HepG2 (cell line): ENCODE measurements around the gene C14orf93. TPM values are rescaled to one million over a fixed set of nuclear protein-coding genes. Genes with fewer than 3 reads are reported as not detected.
A peak's percentile ranks its signal among the peaks of the same experiment; 100 is the strongest.

Experiments used
- AKAP8 ChIP-seq: sonication (generic); formaldehyde crosslinking; IDR thresholded peaks from 2 replicates; pipeline ENCODE4 v1.5.1; 2020; ENCODE audit warnings: mild to moderate bottlenecking, missing genetic modification reagents
- ARID2 ChIP-seq: sonication (generic); formaldehyde crosslinking; IDR thresholded peaks from 2 replicates; pipeline ENCODE4 v1.8.1; 2022; ENCODE audit warnings: mild to moderate bottlenecking, missing genetic modification reagents, borderline replicate concordance
- ATF7-NPFF ChIP-seq: sonication (generic); formaldehyde crosslinking; IDR thresholded peaks from 2 replicates; pipeline ENCODE4 v1.8.1; 2023; ENCODE audit warnings: mild to moderate bottlenecking, low read depth, missing genetic modification reagents, moderate library complexity
- BRCA1 ChIP-seq: sonication (generic); formaldehyde crosslinking; IDR thresholded peaks from 2 replicates; pipeline ENCODE4 v1.4.0; 2020; ENCODE audit warnings: missing genetic modification reagents
- ELF1 ChIP-seq: sonication (generic); formaldehyde crosslinking; IDR thresholded peaks from 2 replicates; pipeline ENCODE4 v1.4.0; 2020; ENCODE audit warnings: missing genetic modification reagents
- ELF4 ChIP-seq: sonication (generic); formaldehyde crosslinking; IDR thresholded peaks from 2 replicates; pipeline ENCODE4 v1.5.0; 2020; ENCODE audit warnings: missing genetic modification reagents, mild to moderate bottlenecking, moderate library complexity, borderline replicate concordance
- FOXA1 ChIP-seq, 2 experiments: fragments of 450-650 bp in 1 of 2; sonication (generic) in 1 of 2; formaldehyde crosslinking in 1 of 2; IDR thresholded peaks; 2 replicates each; pipeline versions ENCODE4 v1.4.0 to v1.6.1; 2016 to 2020; ENCODE audit warnings: missing genetic modification reagents in 1 of 2
- HIVEP1 ChIP-seq: sonication (generic); formaldehyde crosslinking; IDR thresholded peaks from 2 replicates; pipeline ENCODE4 v1.4.0; 2020; ENCODE audit warnings: mild to moderate bottlenecking, missing genetic modification reagents
- RXRA ChIP-seq: sonication (generic); formaldehyde crosslinking; IDR thresholded peaks from 2 replicates; pipeline ENCODE4 v1.5.1; 2020; ENCODE audit warnings: missing genetic modification reagents
- TAF15 ChIP-seq: fragments of 200-400 bp; formaldehyde crosslinking; IDR thresholded peaks from one replicate; pipeline ENCODE4 v1.6.1; 2018; ENCODE audit warnings: mild to moderate bottlenecking, low read depth, low read length; ENCODE audit not compliant: poor library complexity, severe bottlenecking
- TBL1XR1 ChIP-seq: fragments of 150-350 bp; IDR thresholded peaks from 2 replicates; pipeline ENCODE4 v1.6.1; 2014; ENCODE audit warnings: borderline replicate concordance, low read length; ENCODE audit not compliant: partially characterized antibody
- TCF12 ChIP-seq, 2 experiments: fragments of 450-650 bp in 1 of 2; sonication (generic) in 1 of 2; formaldehyde crosslinking in 1 of 2; IDR thresholded peaks; 2 replicates each; pipeline versions ENCODE4 v1.6.1 to v1.8.0; 2017 to 2022; ENCODE audit warnings: antibody characterized with exemption in 1 of 2, mild to moderate bottlenecking in 1 of 2, missing genetic modification reagents in 1 of 2, moderate library complexity in 1 of 2
- TOE1 ChIP-seq: sonication (generic); formaldehyde crosslinking; IDR thresholded peaks from 2 replicates; pipeline ENCODE4 v1.4.0; 2020; ENCODE audit warnings: mild to moderate bottlenecking, missing genetic modification reagents
- TOPORS ChIP-seq: sonication (generic); formaldehyde crosslinking; IDR thresholded peaks from 2 replicates; pipeline ENCODE4 v1.8.0; 2023; ENCODE audit warnings: mild to moderate bottlenecking, missing genetic modification reagents
- ZBTB42 ChIP-seq: sonication (generic); formaldehyde crosslinking; IDR thresholded peaks from 2 replicates; pipeline ENCODE4 v1.5.0; 2020; ENCODE audit warnings: mild to moderate bottlenecking, missing genetic modification reagents
- polyA plus RNA-seq, 8 experiments: library from polyadenylated mRNA; depleted of rRNA in 3 of 8; stranded (reverse) in 7 of 8; unstranded in 1 of 8; fragments of >200 nt; fragmentation: Illumina TruSeq in 4 of 8; extraction: Trizol in 4 of 8; gene quantifications; 2 replicates each; pipeline versions ENCODE4 v1.2.1 to v1.2.3, GENCODE V29; 2011 to 2016; ENCODE audit warnings: low read depth in 4 of 8, missing spikeins in 1 of 8, mixed read lengths in 1 of 8; ENCODE audit not compliant: insufficient read depth in 1 of 8
- total RNA-seq, 5 experiments: library from RNA; depleted of rRNA; stranded (reverse); fragments of >200 nt; fragmentation: Illumina TruSeq; extraction: Trizol; gene quantifications; 2 replicates each; pipeline ENCODE4 v1.2.3, GENCODE V29; 2016; ENCODE audit warnings: low read depth in 1 of 5
- TF ChIP-seq, protein P1 (sequence below): sonication (generic); formaldehyde crosslinking; conservative IDR thresholded peaks from 2 replicates; pipeline ENCODE4 v1.8.1; 2023; ENCODE audit warnings: missing genetic modification reagents
- TF ChIP-seq, protein P2 (sequence below): IDR thresholded peaks from 2 replicates; pipeline ENCODE4 v1.6.1; 2016
- TF ChIP-seq, protein P3 (sequence below): sonication (generic); formaldehyde crosslinking; IDR thresholded peaks from 2 replicates; pipeline ENCODE4 v1.4.0; 2020; ENCODE audit warnings: missing genetic modification reagents
- TF ChIP-seq, protein P4 (sequence below): sonication (generic); formaldehyde crosslinking; IDR thresholded peaks from 2 replicates; pipeline ENCODE4 v1.5.0; 2020; ENCODE audit warnings: missing genetic modification reagents, mild to moderate bottlenecking, borderline replicate concordance
- TF ChIP-seq, protein P5 (sequence below): sonication (generic); formaldehyde crosslinking; IDR thresholded peaks from 2 replicates; pipeline ENCODE4 v1.4.0; 2020; ENCODE audit warnings: low read depth, mild to moderate bottlenecking, missing genetic modification reagents
- TF ChIP-seq, protein P6 (sequence below): sonication (generic); formaldehyde crosslinking; IDR thresholded peaks from 2 replicates; pipeline ENCODE4 v1.4.0; 2020; ENCODE audit warnings: missing genetic modification reagents, borderline replicate concordance

Gene C14orf93
- total and polyA plus RNA-seq, 2 of the 13 experiments (the other 11 are each of a cell fraction or from before 2014, with no cell fraction given): 11.4 to 22.5 TPM

DNA sequence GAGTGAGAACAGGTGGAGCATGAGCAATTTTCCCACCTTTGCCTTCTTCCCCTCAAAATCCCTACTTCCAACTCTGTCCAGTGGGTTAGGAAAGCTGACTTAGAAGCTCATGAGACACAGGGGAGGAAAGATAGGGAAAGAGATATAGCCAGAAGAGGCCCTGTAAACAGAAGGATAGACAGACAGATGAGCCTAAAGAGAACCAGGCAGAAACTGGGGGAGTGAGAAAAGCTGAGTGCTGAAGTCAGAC, 32.6 kb downstream of the C14orf93 start (continued):
- TF ChIP-seq AKAP8 (CRISPR knock-in tag) (no peak), ELF1 (CRISPR knock-in tag) (no peak), TBL1XR1 (no peak), BRCA1 (CRISPR knock-in tag) (no peak), ELF4 (CRISPR knock-in tag) (no peak), TOPORS (no peak), TCF12 (IDR thresholded peaks at IDR 0.05) (no peak), TCF12 (CRISPR knock-in tag; IDR thresholded peaks at IDR 0.05) (no peak), ZBTB42 (CRISPR knock-in tag) (no peak), TAF15 (no peak), TOE1 (CRISPR knock-in tag) (no peak), ATF7-NPFF (CRISPR knock-in tag) (no peak), FOXA1 (IDR thresholded peaks at IDR 0.05) (peak; percentile 39; the same call in 1 of the 2 replicates), FOXA1 (CRISPR knock-in tag; IDR thresholded peaks at IDR 0.05) (no peak), RXRA (CRISPR knock-in tag) (no peak), HIVEP1 (no peak), ARID2 (CRISPR knock-in tag) (no peak)
- TF ChIP-seq, protein P1, sequence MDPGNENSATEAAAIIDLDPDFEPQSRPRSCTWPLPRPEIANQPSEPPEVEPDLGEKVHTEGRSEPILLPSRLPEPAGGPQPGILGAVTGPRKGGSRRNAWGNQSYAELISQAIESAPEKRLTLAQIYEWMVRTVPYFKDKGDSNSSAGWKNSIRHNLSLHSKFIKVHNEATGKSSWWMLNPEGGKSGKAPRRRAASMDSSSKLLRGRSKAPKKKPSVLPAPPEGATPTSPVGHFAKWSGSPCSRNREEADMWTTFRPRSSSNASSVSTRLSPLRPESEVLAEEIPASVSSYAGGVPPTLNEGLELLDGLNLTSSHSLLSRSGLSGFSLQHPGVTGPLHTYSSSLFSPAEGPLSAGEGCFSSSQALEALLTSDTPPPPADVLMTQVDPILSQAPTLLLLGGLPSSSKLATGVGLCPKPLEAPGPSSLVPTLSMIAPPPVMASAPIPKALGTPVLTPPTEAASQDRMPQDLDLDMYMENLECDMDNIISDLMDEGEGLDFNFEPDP (CRISPR knock-in tag): no peak
- TF ChIP-seq, protein P2, sequence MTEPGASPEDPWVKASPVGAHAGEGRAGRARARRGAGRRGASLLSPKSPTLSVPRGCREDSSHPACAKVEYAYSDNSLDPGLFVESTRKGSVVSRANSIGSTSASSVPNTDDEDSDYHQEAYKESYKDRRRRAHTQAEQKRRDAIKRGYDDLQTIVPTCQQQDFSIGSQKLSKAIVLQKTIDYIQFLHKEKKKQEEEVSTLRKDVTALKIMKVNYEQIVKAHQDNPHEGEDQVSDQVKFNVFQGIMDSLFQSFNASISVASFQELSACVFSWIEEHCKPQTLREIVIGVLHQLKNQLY (CRISPR knock-in tag): no peak
- TF ChIP-seq, protein P3, sequence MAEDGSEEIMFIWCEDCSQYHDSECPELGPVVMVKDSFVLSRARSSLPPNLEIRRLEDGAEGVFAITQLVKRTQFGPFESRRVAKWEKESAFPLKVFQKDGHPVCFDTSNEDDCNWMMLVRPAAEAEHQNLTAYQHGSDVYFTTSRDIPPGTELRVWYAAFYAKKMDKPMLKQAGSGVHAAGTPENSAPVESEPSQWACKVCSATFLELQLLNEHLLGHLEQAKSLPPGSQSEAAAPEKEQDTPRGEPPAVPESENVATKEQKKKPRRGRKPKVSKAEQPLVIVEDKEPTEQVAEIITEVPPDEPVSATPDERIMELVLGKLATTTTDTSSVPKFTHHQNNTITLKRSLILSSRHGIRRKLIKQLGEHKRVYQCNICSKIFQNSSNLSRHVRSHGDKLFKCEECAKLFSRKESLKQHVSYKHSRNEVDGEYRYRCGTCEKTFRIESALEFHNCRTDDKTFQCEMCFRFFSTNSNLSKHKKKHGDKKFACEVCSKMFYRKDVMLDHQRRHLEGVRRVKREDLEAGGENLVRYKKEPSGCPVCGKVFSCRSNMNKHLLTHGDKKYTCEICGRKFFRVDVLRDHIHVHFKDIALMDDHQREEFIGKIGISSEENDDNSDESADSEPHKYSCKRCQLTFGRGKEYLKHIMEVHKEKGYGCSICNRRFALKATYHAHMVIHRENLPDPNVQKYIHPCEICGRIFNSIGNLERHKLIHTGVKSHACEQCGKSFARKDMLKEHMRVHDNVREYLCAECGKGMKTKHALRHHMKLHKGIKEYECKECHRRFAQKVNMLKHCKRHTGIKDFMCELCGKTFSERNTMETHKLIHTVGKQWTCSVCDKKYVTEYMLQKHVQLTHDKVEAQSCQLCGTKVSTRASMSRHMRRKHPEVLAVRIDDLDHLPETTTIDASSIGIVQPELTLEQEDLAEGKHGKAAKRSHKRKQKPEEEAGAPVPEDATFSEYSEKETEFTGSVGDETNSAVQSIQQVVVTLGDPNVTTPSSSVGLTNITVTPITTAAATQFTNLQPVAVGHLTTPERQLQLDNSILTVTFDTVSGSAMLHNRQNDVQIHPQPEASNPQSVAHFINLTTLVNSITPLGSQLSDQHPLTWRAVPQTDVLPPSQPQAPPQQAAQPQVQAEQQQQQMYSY: no peak
- TF ChIP-seq, protein P4, sequence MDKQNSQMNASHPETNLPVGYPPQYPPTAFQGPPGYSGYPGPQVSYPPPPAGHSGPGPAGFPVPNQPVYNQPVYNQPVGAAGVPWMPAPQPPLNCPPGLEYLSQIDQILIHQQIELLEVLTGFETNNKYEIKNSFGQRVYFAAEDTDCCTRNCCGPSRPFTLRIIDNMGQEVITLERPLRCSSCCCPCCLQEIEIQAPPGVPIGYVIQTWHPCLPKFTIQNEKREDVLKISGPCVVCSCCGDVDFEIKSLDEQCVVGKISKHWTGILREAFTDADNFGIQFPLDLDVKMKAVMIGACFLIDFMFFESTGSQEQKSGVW: no peak
- TF ChIP-seq, protein P5, sequence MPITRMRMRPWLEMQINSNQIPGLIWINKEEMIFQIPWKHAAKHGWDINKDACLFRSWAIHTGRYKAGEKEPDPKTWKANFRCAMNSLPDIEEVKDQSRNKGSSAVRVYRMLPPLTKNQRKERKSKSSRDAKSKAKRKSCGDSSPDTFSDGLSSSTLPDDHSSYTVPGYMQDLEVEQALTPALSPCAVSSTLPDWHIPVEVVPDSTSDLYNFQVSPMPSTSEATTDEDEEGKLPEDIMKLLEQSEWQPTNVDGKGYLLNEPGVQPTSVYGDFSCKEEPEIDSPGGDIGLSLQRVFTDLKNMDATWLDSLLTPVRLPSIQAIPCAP (CRISPR knock-in tag): 0 out of 2 replicates have a peak, but pooled peaks have one; percentile 52
- TF ChIP-seq, protein P6, sequence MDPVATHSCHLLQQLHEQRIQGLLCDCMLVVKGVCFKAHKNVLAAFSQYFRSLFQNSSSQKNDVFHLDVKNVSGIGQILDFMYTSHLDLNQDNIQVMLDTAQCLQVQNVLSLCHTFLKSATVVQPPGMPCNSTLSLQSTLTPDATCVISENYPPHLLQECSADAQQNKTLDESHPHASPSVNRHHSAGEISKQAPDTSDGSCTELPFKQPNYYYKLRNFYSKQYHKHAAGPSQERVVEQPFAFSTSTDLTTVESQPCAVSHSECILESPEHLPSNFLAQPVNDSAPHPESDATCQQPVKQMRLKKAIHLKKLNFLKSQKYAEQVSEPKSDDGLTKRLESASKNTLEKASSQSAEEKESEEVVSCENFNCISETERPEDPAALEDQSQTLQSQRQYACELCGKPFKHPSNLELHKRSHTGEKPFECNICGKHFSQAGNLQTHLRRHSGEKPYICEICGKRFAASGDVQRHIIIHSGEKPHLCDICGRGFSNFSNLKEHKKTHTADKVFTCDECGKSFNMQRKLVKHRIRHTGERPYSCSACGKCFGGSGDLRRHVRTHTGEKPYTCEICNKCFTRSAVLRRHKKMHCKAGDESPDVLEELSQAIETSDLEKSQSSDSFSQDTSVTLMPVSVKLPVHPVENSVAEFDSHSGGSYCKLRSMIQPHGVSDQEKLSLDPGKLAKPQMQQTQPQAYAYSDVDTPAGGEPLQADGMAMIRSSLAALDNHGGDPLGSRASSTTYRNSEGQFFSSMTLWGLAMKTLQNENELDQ (CRISPR knock-in tag): no peak
